Amygdala (tissue), 56 donors: Measurements from ENCODE around the gene LAMP2.
A peak's percentile ranks its signal among the peaks of the same experiment; 100 is the strongest.

Source experiments
- DNase-seq, 56 donors: peaks; one replicate each; lab custom pipeline; 2025; lab: John Stamatoyannopoulos, UW

LAMP2 gene

GRCh38 chrX:120459309-120459708, 9.8 kb downstream of the LAMP2 start:
- no peak for DNase-seq

- no peak for DNase-seq
Observed at GRCh38 chrX:120457766-120458180, 11.3 kb downstream of the LAMP2 start.

GRCh38 chrX:120456973-120457372, 12.1 kb downstream of the LAMP2 start:
- DNase-seq = no peak

GRCh38 chrX:120453985-120454384, 15.1 kb downstream of the LAMP2 start:
- no peak for DNase-seq

- DNase-seq = peak in 13 of 56 donors; percentile 0 to 39 (median 2)
Observed at GRCh38 chrX:120452131-120452530, 17.0 kb downstream of the LAMP2 start.

GRCh38 chrX:120450163-120450562, 18.9 kb downstream of the LAMP2 start:
- no peak for DNase-seq

- DNase-seq = peak in 8 of 56 donors; percentile 0 to 14 (median 3)
Observed at GRCh38 chrX:120446498-120446897, 22.6 kb downstream of the LAMP2 start.

- no peak for DNase-seq
Observed at GRCh38 chrX:120439921-120440320, 29.2 kb downstream of the LAMP2 start.

GRCh38 chrX:120429776-120430540, 39.1 kb downstream of the LAMP2 start:
- no peak for DNase-seq

GRCh38 chrX:120428309-120428708, 40.8 kb downstream of the LAMP2 start:
- DNase-seq = no peak

- DNase-seq = no peak
Observed at GRCh38 chrX:120426599-120426998, 42.5 kb downstream of the LAMP2 start.

- no peak for DNase-seq
Observed at GRCh38 chrX:120419463-120419862, 49.6 kb downstream of the LAMP2 start.

- DNase-seq = no peak
Observed at GRCh38 chrX:120408168-120408567, 60.9 kb downstream of the LAMP2 start.

- DNase-seq = no peak
Observed at GRCh38 chrX:120406638-120407037, 62.5 kb downstream of the LAMP2 start.

GRCh38 chrX:120402369-120402768, 66.7 kb downstream of the LAMP2 start:
- DNase-seq = no peak

GRCh38 chrX:120401301-120401700, 67.8 kb downstream of the LAMP2 start:
- no peak for DNase-seq

GRCh38 chrX:120380699-120381098, 88.4 kb downstream of the LAMP2 start:
- DNase-seq = no peak

GRCh38 chrX:120379937-120380681, 89.0 kb downstream of the LAMP2 start:
- DNase-seq = no peak

- no peak for DNase-seq
Observed at GRCh38 chrX:120378570-120378969, 90.5 kb downstream of the LAMP2 start.
